Prostate gland (tissue), 2 donors: ENCODE measurements around the gene OR51T1. TPM values are rescaled to one million over a fixed set of nuclear protein-coding genes. Genes with fewer than 3 reads are reported as not detected.

Experiments used
- DNase-seq: peaks from one replicate; pipeline ENCODE4 v3.0.0-alpha.2; 2019; ENCODE audit warnings: low spot score
- H3K27ac ChIP-seq, 2 donors: fragments of 200-600 bp; sonication (generic); 2 replicates each; pipeline ENCODE4 v1.5.1; 2017 to 2019
- H3K27me3 ChIP-seq: fragments of 200-600 bp; sonication (generic); replicated peaks from 2 replicates; pipeline ENCODE4 v1.5.1; 2019; ENCODE audit not compliant: insufficient read depth
- H3K36me3 ChIP-seq, 2 donors: fragments of 200-600 bp; sonication (generic); 1 replicate in 1 of 2; 2 replicates in 1 of 2; pipeline versions ENCODE4 v1.5.1 to v1.8.1; 2017 to 2019
- H3K4me1 ChIP-seq: fragments of 200-600 bp; sonication (generic); replicated peaks from 2 replicates; pipeline ENCODE4 v1.5.1; 2019
- H3K4me3 ChIP-seq, 2 donors: fragments of 200-600 bp; sonication (generic); 2 replicates each; pipeline ENCODE4 v1.5.1; 2017 to 2019
- H3K9me3 ChIP-seq: fragments of 200-600 bp; sonication (generic); 2 replicates; pipeline ENCODE4 v1.5.1; 2017
- POLR2A ChIP-seq: fragments of 450-650 bp; IDR thresholded peaks from one replicate; pipeline ENCODE4 v1.6.1; 2016; ENCODE audit warnings: antibody characterized with exemption, mild to moderate bottlenecking
- POLR2AphosphoS5 ChIP-seq: sonication (generic); formaldehyde crosslinking; IDR thresholded peaks from one replicate; pipeline ENCODE4 v1.6.1; 2017; ENCODE audit warnings: antibody characterized with exemption
- WGBS: methylation state at CpG from one replicate; pipeline ENCODE4 v1.1.5; 2018; 5-methylcytosine and 5-hydroxymethylcytosine counted together
- intact Hi-C: fragments of 100-400 bp; cut with DNase I; formaldehyde crosslinking; loops from one replicate; pipeline ENCODE4 v1.14.2; 2022
- total RNA-seq, 2 donors: library from RNA; depleted of rRNA; stranded (reverse); fragments of >200 nt; gene quantifications; one replicate each; pipeline ENCODE4 v1.1.0, GENCODE V29; 2016
- TF ChIP-seq, protein P1 (sequence below), 4 experiments: fragments of 200-600 bp in 2 of 4; fragments of 450-650 bp in 2 of 4; sonication (generic) in 2 of 4; IDR thresholded peaks; 1 replicate in 3 of 4; 2 replicates in 1 of 4; pipeline ENCODE4 v1.5.1; 2016 to 2019; ENCODE audit warnings: antibody characterized with exemption in 4 of 4, mild to moderate bottlenecking in 2 of 4, moderate library complexity in 2 of 4

OR51T1 gene
- total RNA-seq, 2 donors from 2014 or later, result not detected

DNA sequence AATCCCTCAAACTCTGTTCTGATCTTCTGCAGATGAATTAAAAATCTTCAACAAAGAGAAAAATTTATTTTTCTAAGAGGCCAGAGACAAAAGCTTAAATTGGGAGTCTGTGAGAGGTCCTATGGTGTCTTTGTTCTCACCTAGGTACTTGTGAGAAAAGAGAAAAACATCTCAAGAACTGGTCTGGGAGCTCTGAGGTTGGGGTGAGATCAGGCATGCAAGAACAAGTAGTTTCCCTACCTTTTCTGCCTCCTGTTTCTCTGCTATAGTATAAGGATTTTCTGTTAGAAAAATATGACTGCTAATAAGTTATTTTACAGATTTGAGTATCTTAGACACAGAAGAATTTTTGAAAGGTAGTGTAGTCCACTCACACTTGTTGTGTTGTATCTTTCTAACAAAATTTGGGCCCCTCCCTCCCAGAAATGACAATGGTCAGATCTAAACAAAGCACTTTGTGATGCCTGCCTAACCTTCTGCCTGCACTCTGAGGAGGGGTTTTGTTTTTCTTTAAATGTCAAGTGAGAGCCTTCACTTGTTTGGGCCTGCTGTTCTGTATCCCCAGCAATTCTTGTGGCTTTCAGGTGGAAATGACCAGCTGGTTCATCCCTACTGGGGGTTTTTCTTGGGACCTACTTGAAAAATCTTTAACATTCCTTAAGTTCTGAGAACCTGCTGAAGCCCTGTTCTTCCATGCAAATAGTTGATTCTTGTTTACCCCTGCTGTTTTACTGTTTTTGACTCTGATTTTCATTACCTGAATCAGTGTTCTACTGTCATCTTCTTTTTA lies 19.1 kb upstream of the OR51T1 start:
- DNase-seq, result no peak
- Histone ChIP-seq H3K4me3 (no peak overlapping the region), H3K27ac (no peak overlapping the region), H3K27me3 (no peaks in the 10 kb centered on the region), H3K36me3 (no peaks in the 10 kb centered on the region), H3K9me3 (no peaks in the 10 kb centered on the region), H3K4me1 (no peaks in the 10 kb centered on the region)
- TF ChIP-seq, protein P1, sequence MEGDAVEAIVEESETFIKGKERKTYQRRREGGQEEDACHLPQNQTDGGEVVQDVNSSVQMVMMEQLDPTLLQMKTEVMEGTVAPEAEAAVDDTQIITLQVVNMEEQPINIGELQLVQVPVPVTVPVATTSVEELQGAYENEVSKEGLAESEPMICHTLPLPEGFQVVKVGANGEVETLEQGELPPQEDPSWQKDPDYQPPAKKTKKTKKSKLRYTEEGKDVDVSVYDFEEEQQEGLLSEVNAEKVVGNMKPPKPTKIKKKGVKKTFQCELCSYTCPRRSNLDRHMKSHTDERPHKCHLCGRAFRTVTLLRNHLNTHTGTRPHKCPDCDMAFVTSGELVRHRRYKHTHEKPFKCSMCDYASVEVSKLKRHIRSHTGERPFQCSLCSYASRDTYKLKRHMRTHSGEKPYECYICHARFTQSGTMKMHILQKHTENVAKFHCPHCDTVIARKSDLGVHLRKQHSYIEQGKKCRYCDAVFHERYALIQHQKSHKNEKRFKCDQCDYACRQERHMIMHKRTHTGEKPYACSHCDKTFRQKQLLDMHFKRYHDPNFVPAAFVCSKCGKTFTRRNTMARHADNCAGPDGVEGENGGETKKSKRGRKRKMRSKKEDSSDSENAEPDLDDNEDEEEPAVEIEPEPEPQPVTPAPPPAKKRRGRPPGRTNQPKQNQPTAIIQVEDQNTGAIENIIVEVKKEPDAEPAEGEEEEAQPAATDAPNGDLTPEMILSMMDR (IDR thresholded peaks at IDR 0.05), result no peak
- TF ChIP-seq POLR2A, result no peak
- TF ChIP-seq POLR2AphosphoS5, result no peak
- intact Hi-C loops, result no loop called here

DNA sequence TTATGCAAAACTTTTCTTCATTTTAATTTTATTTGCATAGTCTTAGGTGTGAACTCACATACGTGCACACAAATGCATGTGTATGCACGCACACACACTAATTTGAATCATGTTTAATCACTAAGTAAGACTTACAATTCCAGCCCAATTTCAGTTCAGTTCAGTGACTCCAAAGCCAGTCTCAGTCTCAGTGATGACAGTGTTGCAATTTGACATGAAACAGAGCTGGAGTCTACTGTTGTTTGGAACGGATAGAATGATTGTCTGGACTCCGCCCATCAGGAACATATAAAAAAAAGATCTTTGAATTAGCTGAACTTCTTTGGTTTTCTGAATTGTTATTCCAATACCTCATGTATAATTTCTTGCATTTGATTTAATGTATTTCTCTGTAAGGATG lies 17.8 kb upstream of the OR51T1 start:
- no peak overlapping the region for H3K27ac ChIP-seq
- no peak overlapping the region for H3K4me3 ChIP-seq
- TF ChIP-seq POLR2AphosphoS5 (no peak), POLR2A (no peak)
- WGBS, result 80% methylated on average over 4 of the region's 4 CpGs
- no peaks in the 10 kb centered on the region for H3K4me1 ChIP-seq
- intact Hi-C loops, result no loop called here
- no peaks in the 10 kb centered on the region for H3K27me3 ChIP-seq
- no peak for DNase-seq
- H3K9me3 ChIP-seq, result no peaks in the 10 kb centered on the region
- no peaks in the 10 kb centered on the region for H3K36me3 ChIP-seq

DNA sequence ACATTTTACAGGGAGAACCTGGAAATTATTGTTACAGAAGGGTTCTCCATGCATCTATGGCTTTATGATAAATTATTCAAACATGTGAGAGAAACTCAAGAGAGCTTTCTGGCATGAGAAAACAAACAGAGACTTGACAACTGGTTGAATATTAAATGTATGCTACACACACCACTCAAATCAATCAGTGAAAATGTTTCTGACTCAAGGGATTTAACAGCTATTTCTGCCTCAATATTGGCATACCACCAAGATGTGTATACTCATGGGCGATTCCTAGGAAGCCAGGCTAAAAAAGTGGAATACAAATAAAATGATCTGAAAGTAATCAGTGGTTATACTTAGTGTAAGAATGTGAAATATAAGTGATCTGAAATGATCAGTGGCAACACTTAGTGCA lies 15.8 kb upstream of the OR51T1 start:
- intact Hi-C loops, result no loop called here
- Histone ChIP-seq H3K4me1 (no peaks in the 10 kb centered on the region), H3K27me3 (no peaks in the 10 kb centered on the region), H3K27ac (no peak overlapping the region), H3K4me3 (no peak overlapping the region), H3K36me3 (no peaks in the 10 kb centered on the region), H3K9me3 (no peaks in the 10 kb centered on the region)
- 38% methylated on average over 1 of the region's 1 CpG for WGBS
- TF ChIP-seq, protein P1 (IDR thresholded peaks at IDR 0.05), result no peak
- TF ChIP-seq POLR2A (no peak), POLR2AphosphoS5 (no peak)
- no peak for DNase-seq

DNA sequence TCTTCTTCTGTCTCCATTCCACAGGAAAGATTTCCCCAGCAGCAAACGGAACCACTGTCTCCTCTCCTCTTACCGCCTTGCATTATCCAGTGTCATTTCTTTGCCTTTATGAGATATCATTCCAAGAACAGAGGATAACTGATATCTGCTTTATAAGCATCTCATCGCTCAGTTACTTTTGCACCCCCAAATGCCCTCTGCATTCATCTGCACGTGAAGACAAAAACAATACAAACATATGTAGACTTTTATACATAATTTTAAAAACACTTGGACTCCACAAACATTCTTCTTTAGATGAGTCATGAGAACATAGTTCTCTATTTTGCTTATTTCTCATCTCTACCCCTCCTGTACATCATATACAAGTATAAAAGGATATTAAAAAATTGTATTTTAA lies 512 bp upstream of the OR51T1 start:
- Histone ChIP-seq H3K36me3 (no peaks in the 10 kb centered on the region), H3K27me3 (no peaks in the 10 kb centered on the region), H3K27ac (no peak overlapping the region), H3K9me3 (no peaks in the 10 kb centered on the region), H3K4me1 (no peaks in the 10 kb centered on the region), H3K4me3 (no peak overlapping the region)
- WGBS, result 78% methylated on average over 4 of the region's 4 CpGs
- no peak for TF ChIP-seq POLR2AphosphoS5
- TF ChIP-seq, protein P1 (IDR thresholded peaks at IDR 0.05), result no peak
- no peak for TF ChIP-seq POLR2A
- intact Hi-C loops, result no loop called here
- no peak for DNase-seq

DNA sequence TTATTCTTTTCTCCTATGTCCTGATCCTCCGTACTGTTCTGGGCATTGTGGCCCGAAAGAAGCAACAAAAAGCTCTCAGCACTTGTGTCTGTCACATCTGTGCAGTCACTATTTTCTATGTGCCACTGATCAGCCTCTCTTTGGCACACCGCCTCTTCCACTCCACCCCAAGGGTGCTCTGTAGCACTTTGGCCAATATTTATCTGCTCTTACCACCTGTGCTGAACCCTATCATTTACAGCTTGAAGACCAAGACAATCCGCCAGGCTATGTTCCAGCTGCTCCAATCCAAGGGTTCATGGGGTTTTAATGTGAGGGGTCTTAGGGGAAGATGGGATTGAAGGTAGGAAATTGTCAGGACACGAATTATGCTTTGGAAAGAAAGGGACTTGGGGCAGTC lies 843 bp downstream of the OR51T1 start:
- WGBS, result 86% methylated on average over 5 of the region's 5 CpGs
- intact Hi-C loops, result no loop called here
- H3K4me3 ChIP-seq, result no peak overlapping the region
- H3K9me3 ChIP-seq, result no peaks in the 10 kb centered on the region
- no peak for DNase-seq
- no peak overlapping the region for H3K27ac ChIP-seq
- TF ChIP-seq POLR2A, result no peak
- TF ChIP-seq POLR2AphosphoS5, result no peak
- TF ChIP-seq, protein P1 (IDR thresholded peaks at IDR 0.05), result no peak
- H3K27me3 ChIP-seq, result no peaks in the 10 kb centered on the region
- H3K4me1 ChIP-seq, result no peaks in the 10 kb centered on the region
- H3K36me3 ChIP-seq, result no peaks in the 10 kb centered on the region
